GM18861 (cell line): ENCODE results near the gene AP3S2.

Source experiments
- ATAC-seq: cut with Tn5 transposase; IDR thresholded peaks from one replicate; pipeline ENCODE4 v1.9.1; 2021; ENCODE audit not compliant: unreplicated experiment

AP3S2 gene

DNA sequence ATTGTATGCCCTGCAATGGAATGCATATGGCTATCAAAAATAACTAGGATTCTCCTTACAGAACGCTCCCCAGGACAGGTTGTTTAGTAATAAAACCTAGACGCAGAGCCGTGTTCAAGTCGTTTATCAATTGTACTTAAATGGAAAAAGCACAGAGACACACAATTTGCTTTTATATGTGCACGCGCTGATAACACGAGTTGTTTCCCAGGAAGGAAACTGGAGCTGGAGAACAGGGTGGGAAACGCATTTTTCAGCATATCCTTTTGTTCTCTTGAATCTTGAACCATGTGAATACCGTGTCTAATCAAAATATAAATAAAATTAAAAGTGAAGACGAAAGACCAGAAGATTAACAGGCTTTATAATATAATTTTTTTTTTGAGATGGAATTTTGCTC lies 75.5 kb downstream of the AP3S2 start:
- ATAC-seq = no peak

DNA sequence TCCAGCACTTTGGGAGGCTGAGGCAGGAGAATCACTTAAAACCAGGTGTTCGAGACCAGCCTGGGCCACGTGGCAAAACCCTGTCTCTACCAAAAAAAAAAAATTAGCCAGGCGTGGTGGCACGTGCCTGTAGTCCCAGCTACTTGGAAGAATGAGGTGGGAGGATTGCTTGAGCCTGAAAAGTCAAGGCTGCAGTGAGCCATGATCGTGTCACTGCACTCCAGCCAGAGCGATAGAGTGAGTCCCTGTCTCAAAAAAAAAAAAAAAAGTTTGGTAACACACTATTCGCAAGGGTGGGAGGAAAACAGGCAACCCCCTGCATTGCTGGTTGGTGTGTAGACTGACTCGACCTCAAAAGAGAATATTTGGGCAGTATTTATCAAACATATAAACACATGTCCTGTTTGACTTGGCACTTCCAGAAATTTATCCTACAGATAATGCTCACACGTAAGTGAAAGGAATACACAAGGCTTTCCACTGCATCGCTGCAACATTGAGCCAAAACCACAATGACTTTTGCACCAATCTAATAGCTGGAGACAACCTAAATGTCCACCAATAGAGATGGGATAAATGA lies 76.0 kb downstream of the AP3S2 start:
- no peak for ATAC-seq

DNA sequence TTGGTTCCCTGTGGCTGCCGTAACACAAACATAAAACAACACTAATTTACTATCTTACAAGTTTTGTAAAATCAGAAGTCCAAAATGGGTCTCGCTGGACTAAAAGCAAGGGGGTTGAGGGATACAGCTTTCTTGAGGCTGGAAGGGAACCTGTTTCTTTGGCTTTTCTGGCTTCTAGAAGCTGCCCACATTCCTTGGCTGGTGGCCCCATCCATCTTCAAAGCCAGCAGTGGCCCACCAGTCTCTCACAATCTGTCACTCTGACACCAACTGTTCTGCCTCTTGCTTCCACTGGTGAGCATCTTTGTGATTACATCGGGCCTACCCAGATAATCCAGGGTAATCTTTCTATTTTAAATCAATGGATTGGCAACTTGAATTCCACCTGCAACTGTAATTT lies 78.0 kb downstream of the AP3S2 start:
- ATAC-seq = no peak

DNA sequence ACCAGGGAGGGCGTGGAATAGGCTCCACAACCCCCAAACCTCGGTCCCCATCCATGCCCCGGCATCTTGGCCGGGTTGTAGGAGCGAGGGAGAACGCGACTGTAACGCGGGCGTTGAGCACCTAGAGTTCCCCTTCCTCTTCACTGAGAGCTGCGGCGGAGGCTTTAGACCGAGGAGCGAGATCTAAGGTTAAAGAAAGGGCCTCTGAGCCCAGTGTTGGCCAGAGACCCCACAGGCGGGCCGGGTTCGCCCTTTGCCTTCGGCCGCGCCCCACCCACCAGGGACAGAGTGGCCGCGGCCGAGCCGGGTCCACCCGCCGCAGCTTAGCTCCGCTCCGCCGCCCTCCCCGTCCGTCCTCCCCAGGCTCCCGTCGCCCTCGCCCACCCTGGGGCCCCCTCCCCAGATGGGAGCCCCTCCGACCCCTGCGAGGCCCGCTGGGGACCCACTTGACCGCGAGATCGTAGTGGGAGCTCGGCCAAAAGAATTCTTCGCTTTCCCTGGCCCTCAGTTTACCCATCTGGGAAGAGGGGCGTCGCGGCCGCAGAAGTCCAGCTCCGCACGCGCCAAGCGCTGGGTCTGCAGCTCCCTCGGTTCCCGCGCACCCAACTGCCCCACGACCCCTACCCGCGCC lies 79.6 kb downstream of the AP3S2 start:
- ATAC-seq = no peak

DNA sequence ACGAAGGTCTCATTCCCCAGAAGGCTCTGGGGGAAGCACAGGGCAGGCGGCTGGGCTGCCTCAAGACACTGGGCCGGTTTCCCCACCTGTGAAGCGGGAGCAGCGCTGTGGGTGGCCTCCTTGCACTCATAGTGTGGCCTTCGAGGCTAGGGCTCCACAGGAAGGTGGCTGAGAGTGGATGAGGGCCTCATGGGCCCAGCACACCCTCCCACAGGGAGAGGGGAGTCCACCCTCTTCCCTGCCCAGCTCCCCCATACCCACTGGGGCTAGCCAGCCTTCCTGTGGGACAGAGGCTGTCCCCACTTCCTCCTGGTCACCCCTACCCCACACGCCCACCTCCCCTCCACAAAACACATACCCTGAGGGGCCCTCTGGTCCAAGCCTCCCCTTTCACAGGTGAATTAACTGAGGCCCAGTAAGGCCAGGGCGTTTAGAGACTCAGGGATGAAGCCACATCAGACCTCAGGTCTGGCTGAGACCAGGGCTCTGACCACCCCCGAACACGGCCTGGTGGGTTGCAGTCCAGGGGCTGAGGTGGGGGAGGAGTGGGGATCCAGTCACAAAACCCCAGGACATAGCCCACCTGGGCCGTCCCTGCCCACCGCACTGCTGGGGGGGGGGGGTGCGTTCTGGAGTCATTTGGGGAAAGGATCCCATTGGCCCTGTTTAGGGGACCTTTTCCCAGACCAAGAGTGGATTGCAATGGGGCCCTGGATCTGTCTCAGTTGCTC lies 80.2 kb downstream of the AP3S2 start:
- ATAC-seq = no peak

DNA sequence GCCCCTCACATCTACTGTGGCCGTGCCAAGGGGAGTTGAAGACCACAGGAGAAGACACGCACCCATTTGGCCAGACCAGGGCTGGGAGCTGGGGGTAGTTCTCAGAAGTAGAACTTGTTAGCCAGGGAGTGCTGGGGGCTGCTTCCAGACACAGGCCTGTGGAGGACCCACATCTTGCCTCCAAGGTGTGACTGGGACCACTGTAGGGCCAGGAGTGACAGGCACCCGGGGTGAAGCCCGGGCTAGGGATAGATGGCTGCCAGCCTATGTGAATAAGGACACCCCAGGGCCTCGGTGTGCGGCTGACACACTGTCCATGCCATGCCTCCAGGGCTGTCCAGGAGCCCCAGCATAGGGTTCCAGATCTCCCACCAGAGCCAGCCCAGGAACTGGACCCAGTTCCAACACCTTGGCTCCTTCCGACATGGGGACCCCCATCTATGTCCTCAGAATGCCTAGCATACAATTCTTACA lies 80.9 kb downstream of the AP3S2 start:
- no peak for ATAC-seq

DNA sequence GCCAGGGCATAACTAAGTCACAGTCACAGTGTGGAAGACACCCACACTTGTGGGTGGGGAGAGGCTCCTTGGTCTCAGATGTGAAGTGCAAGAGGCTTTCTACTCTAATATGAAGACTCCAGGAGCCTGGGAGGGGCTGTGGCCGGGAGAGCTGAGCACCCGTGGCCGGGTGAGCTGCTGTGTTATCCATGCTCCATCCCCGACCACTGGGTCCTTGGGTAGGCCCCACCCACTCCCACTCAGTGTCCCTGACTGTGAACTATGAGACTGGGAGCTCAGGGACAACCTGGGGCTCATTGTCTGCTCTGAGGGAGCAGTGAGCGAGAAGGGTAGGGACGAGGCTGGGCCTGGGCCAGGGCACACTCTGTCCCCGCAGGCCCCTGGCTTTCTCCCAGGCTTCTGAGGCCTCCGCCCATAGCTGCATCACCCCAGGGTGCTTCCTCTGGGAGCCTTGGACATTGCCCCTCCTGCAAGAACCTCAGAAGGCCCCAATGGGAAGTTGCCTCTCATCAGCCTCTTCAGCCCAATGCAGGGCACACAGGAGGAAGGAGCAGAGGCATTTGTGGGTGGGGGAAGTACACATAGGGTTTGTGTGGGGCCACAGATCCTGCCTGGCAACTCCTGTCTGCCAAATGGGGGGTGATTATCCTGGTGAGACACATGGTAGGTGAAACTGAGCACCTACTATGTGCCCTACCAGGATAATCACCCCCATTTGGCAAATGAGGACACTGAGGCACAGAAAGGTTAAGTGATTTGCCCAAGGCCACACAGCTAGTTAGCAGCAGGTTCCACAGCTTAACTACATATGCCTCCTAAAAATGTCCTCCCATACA lies 81.6 kb downstream of the AP3S2 start:
- no peak for ATAC-seq

DNA sequence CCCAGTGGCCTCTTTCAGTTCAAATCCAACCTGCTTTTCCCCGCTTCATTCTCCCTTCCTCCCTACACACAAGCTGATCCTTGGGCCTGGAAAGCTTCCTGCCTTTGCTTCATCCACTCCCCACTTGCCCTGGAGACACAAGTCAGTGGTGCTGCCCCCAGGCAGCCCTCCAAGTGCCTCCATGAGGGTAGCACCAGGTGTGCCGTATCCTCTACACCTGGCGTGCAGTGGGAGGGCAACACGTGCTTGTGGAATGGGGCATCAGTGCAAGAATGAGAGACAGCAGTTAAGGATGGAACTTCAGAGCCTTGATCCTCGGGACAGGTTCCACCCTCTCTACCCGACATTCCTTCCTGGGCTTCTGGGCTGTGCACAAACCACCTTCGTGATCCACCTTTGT lies 83.0 kb downstream of the AP3S2 start:
- ATAC-seq = no peak

DNA sequence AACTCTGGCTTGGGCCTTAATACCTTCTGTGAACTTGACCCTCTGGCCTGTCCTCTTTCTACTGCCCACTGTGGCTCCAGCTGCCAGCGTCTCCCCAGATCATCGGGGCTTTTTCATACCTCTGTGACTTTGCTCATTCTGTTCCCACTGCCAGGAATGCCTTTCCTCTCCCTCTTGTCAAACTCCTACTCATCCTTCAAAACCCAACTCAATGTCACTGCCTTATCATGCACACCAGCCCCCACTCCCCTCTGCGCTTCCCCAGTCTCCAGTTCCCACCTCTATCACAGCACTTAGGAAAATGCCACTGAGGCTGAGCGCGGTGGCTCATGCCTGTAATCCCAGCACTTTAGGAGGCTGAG lies 84.0 kb downstream of the AP3S2 start:
- no peak for ATAC-seq

DNA sequence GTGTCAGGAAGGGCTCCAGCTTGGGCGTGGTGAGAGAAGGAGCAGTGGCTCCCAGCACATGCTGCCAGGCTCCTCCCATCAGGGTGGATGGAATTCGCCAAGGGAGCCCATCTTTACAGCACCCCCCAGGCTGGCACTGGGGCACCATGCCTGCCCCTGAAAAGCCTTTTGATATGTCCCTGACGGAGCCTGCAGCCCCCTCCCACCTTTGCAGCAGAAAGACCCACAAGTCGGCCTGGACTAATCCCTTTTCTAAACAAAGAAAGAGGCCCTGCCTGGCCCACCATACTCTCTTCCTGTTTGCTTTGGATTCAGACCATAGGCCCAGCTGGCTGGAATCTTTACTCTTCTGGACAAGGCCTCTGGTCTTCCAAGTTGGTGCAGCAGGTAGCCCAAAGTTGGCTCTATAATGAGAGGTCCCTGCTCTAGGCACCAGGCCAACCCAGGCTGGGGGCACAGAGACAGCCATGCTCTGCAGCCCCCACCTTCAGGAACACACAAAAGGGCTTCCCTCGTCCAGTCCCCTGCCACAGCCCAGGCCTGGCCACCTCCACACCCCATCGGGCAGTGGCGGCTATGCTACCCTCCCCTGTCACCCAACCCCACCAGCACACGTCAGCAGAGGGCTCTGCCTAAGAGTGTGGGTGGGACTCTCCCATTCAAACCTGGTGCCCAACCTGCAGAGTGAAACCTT lies 84.6 kb downstream of the AP3S2 start:
- no peak for ATAC-seq

DNA sequence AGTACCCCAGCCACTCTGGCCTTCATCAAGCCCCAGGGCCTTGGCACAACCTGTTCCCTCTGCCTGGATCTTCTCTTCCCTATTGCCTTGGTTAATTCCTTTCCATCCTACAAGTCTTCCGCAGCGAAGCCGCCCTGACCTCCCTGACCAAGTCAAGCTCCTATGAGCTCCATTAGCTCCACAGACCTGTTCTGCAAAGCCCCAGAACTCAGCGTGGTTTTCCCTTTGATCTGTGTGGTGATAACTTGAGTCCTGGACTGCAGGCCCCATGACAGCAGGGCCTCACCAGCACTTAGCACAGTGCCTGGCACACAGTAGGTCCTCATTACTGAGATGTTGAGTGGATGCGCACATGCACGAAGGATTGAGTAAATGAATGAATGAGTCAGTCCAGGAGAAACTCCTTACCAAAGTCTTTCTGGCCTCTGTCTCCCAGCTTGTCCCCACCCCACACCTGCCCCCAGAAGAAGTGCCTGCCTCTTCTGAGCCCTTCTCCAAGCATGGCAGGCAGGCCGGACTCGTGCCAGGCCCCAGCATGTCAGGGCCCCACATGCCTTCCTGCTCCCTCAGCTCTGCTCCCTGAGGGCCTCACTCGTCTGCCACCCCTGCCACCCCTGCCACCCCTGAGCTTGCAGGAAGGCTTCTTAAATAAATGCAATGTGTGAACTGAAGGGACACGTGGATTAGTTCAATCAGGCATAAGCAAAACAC lies 85.5 kb downstream of the AP3S2 start:
- ATAC-seq = no peak

DNA sequence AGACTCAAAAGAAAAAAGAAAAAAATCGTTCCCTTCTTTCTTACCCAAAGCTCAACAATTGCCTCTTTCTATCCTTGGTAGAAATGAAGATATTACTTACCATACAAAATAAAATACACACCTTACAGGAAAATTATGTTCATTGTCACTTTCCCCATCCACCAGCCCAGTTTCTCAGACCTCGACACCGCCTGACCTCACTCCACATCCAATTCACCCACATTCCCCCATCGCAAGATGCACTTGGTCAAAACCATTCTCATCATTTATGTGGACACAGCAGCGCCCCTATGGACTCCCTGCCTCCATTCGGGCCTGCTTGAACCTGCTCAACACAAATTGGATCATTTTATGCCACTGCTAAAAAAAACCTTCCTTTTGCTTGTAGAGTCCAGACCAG lies 86.1 kb downstream of the AP3S2 start:
- ATAC-seq = no peak

DNA sequence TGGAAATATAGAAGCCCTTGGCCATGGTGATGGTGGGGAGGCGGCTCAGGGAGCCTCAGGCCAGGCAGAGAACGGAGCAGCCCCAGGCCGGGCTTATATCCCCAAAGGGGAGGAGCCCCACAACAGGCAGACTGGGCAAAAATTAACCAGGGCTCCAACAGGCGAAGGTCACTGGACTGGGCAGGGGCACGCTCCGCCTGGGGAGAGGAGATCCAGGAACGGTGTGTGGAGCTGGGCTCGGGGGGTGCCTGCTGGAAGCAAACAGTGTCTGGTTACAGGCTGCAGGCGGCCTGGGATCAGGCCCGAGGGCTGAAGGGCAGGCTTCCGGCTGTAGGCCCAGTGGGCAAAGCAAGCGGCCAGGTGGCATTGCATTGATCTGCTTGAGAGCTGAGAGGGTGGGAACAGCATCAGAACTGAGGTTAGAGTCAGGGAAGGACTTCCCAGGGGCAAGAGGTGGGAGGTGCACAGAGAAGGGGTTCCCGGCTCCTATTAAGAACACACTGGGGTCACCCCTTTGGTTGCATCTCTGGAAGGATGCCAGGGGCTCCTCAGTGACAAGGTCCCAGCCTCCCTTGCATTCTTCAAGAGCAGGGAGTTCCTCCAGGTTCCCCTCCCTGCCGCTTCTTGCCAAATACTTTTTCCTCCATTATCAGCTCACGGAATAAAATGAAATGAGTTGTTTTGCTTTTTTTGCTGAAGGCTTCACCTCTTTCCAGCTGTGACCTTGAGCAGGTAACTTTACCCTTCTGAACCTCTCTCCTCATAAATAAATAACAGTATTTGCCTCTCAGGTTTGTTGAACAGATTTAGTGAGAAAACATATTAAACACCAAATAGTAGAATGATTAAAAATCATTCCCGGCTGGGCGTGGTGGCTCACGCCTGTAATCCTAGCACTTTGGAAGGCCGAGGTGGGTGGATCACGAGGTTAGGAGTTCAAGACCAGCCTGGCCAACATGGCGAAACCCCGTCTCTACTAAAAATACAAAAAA lies 86.9 kb downstream of the AP3S2 start:
- no peak for ATAC-seq

DNA sequence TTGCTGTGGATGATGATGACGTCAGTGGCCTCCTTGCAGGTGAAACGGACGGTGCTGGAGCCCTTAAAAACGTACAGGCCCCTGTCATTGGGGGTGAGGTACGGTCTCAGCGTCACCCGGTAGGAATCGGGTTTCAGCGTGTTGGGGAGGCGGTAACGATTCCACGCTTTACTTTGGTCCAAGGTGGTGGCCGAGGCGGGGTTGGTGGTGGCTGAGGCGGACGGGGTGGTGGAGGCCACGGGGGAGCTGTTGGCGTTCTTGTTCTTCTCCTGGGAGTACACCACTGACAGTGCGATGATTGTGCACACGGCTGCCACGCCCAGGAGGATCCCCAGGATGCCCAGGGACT lies 87.6 kb downstream of the AP3S2 start:
- ATAC-seq = no peak

DNA sequence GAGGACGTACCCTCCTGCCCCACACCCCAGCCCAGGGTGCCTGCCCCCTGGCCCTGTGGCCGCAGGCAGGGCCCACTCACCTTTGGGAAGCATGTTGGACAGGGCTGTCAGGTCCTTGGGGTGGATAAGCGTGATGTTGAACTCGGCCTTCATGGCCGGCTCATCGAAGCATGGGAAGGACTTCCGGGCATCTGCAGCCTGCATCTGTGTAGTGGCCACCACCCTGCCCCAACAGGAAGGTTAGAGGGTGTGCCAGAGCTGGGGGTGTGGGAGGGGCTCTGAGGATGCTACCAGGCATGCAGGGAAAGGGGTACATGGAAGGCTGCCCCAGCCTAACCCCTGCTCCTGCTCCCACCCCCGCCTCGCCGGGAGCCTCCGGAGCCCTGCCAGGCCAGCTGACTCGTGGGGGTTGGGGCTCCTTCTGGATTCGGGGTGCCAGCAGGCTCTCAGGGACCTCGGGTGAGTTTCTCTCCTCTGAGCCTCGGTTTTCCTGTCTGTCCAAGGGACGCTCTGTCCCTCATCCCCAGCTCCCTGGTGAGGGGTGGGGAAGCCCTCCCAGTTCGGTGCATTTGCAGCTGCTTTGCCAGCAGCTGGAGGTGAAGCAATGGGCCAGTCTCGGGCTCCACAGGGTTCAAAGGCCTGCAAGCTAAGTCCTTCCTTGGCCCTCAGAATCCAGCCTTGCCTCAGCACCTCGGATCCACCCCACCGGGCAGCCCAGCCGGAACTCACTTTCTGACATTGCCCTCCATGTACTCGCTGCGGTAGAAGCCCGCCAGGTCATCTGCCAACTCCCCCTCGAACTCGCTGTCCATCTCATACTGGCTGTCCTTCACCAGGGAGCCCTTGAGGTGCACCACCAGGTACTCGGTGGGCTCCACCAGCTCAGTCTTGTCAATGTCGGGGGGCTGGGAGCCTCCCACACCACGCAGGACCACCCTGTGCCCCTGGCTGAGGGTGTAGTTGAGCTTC lies 88.3 kb downstream of the AP3S2 start:
- no peak for ATAC-seq

DNA sequence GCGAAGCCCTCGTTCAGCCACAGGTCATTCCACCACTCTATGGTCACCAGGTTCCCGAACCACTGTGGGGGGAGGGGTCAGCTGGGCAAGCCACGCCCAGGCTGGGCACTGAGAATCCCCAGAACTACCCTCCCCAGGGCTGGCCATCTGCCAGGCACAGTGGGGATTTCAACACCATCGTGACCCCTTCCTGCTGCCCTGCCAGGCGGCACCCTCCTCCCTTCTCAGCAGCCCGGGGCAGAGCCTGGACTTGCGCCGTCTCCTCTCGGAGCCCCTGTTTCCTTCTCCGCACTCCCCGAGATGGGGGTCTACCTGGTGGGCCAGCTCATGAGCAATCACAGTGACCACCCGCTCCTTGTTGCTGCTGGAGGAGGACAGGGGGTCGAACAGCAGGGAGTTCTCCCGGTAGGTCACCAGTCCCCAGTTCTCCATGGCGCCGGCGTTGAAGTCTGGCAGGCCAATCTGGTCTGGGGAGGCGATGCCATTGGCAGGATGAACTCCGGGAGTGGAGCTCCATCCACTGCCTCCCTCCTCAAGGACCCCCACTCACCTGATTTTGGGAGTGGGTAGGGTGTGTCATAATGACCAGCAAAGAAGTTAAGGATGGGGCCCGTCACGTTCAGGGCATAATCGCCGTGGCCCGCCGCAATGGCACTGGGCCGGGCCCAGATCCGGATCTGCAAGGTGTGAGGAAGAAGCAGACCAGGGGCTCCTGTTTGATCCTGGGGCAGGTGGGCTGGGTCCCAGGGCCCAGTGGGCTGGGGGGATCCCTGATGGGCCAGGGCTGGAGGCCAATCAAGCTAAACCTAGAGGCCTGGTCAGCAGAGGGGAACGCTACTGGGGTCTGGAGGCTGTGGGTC lies 89.6 kb downstream of the AP3S2 start:
- no peak for ATAC-seq
